ENCODE results near the gene LMCD1. TPM values are rescaled to one million over a fixed set of nuclear protein-coding genes. Genes with fewer than 3 reads are reported as not detected.

LMCD1 gene
- 10 to 100 TPM; 28.6 to 32.4 (median 30.7) TPM for polyA plus RNA-seq (ENCODE audit: insufficient read length in 4 of 4)

- peak; percentile 77 to 90 (median 86) for DNase-seq (ENCODE audit: low read depth in 4 of 4, low spot score in 2 of 4)
Measured at GRCh38 chr3:8501371-8502131, at the start of gene LMCD1. TSS of gene LMCD1 (plus strand) at chr3:8501823. CDS start at chr3:8501939, 116 bp downstream.

DNA sequence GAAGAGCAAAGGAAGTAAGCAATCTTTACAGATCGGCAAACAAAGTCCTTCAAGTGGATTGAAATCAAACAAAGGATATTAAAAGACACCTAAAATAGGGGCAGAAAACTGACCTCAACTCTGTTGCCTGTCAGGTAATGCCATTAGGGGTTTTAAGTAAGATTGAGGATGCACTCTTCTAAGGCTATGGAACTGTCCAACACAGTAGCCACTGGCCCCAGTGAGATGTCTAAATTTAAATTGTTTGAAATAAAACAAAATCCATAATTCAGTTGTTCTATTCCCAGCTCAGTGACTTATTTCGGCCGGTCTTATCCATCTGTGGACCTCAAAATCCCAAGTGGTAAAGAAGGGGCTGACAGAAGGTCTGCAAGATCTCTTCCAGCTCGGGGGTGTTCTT, 49.5 kb upstream of the LMCD1 start:
- DNase-seq (ENCODE audit: low read depth in 4 of 4, low spot score in 2 of 4), result no peak

GRCh38 chr3:8453153-8453552, 48.5 kb upstream of the LMCD1 start:
- DNase-seq (ENCODE audit: low read depth in 4 of 4, low spot score in 2 of 4), result no peak

DNA sequence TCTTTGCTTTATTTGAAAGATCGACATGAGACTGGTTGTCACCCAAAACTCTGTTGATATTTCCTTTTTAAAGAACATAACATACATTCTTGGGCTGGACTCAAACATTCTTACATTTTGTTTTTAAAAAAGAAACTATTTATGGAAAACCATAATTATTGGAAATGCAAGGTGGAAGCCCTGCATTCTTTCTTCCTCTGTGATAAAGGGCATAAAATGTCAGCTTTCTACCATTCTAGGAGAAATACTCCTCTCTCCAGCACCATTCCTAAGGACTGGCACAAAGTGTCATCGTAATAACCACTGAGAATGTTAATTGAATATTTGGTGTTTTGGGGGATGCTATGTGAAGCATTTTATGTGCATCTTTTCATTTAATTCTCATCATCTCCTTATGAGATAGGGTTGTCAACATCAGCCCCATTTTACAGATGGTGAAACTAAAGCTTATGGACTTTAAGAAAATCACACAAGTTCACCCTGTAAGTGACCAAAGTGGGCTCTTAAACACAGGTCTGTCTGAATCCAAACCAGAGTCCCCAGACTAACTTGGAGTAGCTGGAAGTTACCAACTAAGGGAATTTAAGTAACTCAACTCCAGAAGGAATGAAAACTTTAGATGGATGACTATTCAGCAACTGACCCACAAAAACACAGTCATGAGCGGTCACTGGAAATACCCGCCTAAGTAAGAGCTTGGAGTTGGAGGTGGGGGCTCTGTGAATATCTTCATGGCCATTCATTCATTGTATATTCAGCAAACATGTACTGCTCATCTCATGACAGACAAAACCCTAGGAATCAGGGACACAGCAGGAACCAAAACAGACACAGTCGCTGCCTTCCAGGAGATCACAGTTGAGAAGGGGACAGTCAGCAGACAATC, 45.9 kb upstream of the LMCD1 start:
- no peak for DNase-seq (ENCODE audit: low read depth in 4 of 4, low spot score in 2 of 4)

- no peak for DNase-seq (ENCODE audit: low read depth in 4 of 4, low spot score in 2 of 4)
Measured at GRCh38 chr3:8456412-8456811, 45.2 kb upstream of the LMCD1 start.

GRCh38 chr3:8457039-8457438, 44.6 kb upstream of the LMCD1 start:
- no peak for DNase-seq (ENCODE audit: low read depth in 4 of 4, low spot score in 2 of 4)

- no peak for DNase-seq (ENCODE audit: low read depth in 4 of 4, low spot score in 2 of 4)
Measured at GRCh38 chr3:8458238-8458661, 43.4 kb upstream of the LMCD1 start.

DNA sequence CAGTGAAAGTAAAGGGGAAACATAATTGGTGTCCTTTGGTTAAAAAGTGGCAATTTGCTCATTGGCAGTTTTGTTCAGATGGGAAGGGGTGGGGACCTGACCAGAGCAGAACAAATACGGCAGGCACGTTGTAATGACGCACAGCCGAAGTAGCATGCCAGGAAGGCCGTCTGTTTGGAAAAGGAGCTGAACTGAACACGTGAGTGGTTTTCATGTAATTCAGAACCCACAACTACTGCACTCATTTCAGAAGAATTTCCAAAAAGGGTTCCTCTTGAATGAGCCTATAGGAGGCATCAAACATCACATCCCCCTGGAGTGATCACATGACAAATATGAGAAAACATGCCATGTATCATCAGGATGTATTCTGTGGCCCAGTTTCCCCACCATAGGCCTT, 42.9 kb upstream of the LMCD1 start:
- DNase-seq (ENCODE audit: low read depth in 4 of 4, low spot score in 2 of 4), result no peak

GRCh38 chr3:8460050-8460708, 41.4 kb upstream of the LMCD1 start:
- no peak for DNase-seq (ENCODE audit: low read depth in 4 of 4, low spot score in 2 of 4)

GRCh38 chr3:8460815-8461456, 40.7 kb upstream of the LMCD1 start:
- no peak for DNase-seq (ENCODE audit: low read depth in 4 of 4, low spot score in 2 of 4)

- no peak for DNase-seq (ENCODE audit: low read depth in 4 of 4, low spot score in 2 of 4)
Measured at GRCh38 chr3:8464668-8465067, 37.0 kb upstream of the LMCD1 start.

DNA sequence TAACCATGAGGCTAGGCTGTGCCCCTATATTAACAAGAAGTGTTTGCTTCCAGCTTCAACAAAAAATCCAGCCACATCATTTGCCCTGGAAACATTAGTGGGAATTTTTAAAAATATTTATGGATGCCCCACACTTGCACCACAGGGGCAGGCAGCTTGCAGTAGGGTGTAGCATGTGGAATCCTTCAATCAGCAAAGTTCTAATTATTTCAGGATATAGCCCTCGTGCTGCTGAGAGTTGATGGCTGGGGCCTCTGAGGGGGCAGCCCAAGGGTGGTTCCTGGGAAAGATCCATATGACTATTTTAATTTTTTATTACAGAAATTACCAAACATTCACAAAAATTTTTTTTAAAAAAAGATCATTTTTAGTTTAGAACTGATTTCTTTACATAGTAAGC, 35.1 kb upstream of the LMCD1 start:
- DNase-seq (ENCODE audit: low read depth in 4 of 4, low spot score in 2 of 4), result no peak

DNA sequence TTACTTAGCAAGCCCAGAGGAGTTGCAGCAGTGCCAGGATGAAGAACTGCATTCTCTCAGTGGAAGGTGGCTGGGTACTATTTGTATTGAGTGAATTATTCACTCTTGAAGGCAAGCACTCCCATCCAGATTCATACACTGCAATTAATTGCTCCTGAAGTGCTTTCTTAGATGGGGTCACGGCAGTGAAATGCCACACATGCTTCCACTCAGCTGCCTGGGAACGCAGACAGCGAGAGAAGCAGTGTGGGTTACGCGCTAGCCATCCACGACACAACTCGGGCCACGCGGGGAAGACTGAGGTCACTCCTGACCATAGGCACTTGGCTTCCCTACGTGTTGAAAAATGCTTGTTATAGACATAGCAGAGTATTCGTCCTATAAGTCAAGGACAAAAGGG, 30.8 kb upstream of the LMCD1 start:
- DNase-seq (ENCODE audit: low read depth in 4 of 4, low spot score in 2 of 4), result no peak

DNA sequence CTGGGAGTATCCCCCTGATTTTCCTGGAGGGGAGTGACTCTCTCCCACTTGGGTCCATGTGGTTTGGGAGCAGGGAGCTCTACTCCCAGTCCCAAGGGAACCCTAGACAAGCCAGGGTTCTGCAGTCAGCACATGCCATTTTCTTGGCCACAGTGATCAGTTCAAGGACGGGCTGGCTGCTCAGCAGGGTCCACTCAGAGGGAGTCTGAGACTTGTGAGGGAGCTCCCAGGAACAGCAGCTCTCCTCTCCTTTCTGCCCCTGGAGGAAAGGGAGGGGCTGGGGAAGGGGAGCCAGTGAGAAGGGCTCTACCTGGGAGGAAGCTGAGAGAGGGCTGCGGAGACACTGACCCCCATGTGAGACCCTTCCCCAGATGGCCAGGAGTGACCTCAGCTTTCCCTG, 29.1 kb upstream of the LMCD1 start:
- DNase-seq (ENCODE audit: low read depth in 4 of 4, low spot score in 2 of 4), result no peak

- DNase-seq (ENCODE audit: low read depth in 4 of 4, low spot score in 2 of 4), result no peak
Measured at GRCh38 chr3:8473029-8473428, 28.6 kb upstream of the LMCD1 start.

DNA sequence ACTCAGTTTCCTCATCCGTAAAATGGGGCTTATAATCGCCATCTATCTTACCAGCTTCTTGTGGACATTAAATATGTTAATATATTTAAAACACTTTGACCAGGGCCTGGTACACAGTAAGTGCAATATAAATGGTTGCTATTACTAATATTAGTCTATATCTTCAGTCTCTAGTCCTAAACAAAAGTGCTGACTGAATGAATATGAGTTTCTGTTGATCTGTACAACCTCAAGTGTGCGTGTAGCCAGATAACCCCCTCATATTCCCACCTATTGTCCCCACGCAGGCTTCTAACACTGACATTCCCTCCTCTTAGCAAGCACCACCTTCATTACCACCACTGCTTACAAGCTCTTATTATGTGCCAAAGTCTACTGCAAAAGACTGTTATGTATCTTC, 27.6 kb upstream of the LMCD1 start:
- DNase-seq (ENCODE audit: low read depth in 4 of 4, low spot score in 2 of 4), result no peak

- DNase-seq (ENCODE audit: low read depth in 4 of 4, low spot score in 2 of 4), result no peak
Measured at GRCh38 chr3:8474991-8475390, 26.6 kb upstream of the LMCD1 start.

DNA sequence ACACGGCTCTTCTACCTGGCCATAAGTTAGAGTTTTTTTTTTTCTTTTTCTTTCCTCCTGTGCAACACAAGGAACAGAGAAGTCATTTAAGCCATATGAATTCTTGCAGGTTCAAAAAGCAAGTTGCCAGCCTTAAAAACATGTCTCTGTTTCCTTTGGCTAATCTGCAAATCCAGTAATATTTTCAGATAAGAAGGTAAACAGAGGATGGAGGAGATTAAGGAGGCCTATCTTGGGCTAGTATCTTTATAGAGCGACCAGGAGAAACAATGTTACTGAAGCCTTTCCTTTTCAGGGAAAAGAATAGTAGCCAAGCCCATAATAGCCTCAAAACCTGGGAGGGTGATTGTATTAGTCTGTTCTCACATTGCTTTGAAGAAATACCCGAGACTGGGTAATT, 20.9 kb upstream of the LMCD1 start:
- no peak for DNase-seq (ENCODE audit: low read depth in 4 of 4, low spot score in 2 of 4)

- no peak for DNase-seq (ENCODE audit: low read depth in 4 of 4, low spot score in 2 of 4)
Measured at GRCh38 chr3:8481380-8481779, 20.2 kb upstream of the LMCD1 start.

DNA sequence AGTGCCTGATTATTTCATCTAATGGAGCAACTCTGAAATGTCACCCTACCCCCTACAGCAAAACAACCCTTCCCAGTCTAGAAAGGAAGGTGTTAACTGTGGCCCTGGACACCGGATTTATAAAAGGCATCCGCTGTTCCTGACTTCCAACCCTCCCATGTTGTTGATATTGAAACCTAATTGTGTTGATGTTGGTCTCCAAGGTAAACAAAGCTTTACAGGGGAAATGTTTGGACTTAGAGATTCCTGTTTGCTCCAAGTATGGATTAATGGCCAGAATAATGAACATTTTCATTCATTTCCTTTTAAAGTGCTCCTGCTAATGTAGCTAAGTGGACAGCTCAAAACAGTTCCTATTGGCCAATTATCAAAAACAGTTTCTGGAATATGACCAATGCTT, 19.4 kb upstream of the LMCD1 start:
- no peak for DNase-seq (ENCODE audit: low read depth in 4 of 4, low spot score in 2 of 4)
